Measurements from ENCODE around the gene CEMIP2. TPM values are rescaled to one million over a fixed set of nuclear protein-coding genes. Genes with fewer than 3 reads are reported as not detected.

The CEMIP2 gene
- total and polyA plus RNA-seq, 10 of the 15 experiments (the other 5 are each of a cell fraction or from before 2014, with no cell fraction given), result 0.50 to 19.2 (median 1.2) TPM

DNA sequence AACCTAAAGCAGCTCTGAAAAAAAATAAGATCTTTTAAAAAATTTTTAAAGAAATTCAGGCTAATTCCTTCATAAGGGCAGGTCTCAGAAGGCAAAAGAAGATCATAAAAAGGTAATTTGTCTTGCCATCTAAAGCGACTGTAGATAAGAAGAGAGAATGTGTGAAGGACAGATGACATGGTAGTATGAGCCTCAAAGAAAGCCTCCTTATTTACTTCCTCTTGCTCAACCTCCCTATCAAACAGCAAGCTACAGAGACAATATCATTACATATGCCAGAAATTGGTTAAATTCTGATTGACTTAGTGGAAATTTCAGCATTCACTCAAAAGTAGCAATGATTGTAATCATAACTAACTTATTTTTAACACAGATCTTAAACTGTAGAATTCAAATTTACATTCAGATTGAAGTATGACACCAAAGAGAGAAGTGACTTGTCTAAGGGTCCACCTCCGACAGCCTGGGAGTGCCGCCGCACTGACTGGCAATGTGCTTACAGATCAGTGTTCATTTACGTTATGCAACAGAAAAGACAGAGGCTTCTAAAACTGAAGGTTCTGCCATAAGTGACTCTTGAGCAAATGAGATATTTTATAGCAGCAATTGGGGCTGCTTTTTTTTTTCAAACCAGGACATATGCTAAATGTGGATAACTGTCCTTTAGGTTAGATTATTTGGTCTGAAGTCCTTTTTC lies 132.0 kb downstream of the CEMIP2 start:
- CTCF ChIA-PET, result interaction anchor here (0.6 kb wide), 1 partner anchor 1222 kb away, joined by 3 read pairs; no protein-coding TSS in a partner anchor

More for the DNA sequence above, 132.0 kb downstream of the CEMIP2 start:
- Histone ChIP-seq H3K79me2 (ENCODE audit: control insufficient read depth, insufficient read depth, low read length) (no peaks in the 10 kb centered on the region), H3K4me3 (no peak overlapping the region), H4K20me1 (ENCODE audit: control insufficient read depth, insufficient read depth) (no peaks in the 10 kb centered on the region), H3K4me1 (ENCODE audit: control insufficient read depth, insufficient read depth, low read length) (no peaks in the 10 kb centered on the region), H3K9me3 (replicated peaks; ENCODE audit: control insufficient read depth, insufficient read depth, low read length) (no peaks in the 10 kb centered on the region; the same call in 2 of the 3 replicates), H3K4me2 (ENCODE audit: control insufficient read depth, insufficient read depth) (no peak overlapping the region), H3K36me3 (ENCODE audit: control insufficient read depth in 2 of 2, insufficient read depth in 2 of 2, low read length in 1 of 2) (no peaks in the 10 kb centered on the region), H3K27me3 (replicated peaks in 1 of 2; ENCODE audit: control insufficient read depth in 2 of 2, insufficient read depth in 2 of 2, low read length in 1 of 2) (no peaks in the 10 kb centered on the region), H2AFZ (ENCODE audit: control insufficient read depth, low read depth, low read length) (no peak overlapping the region), H3K27ac (ENCODE audit: control insufficient read depth, insufficient read depth) (no peak overlapping the region), H3K9ac (ENCODE audit: control insufficient read depth, insufficient read depth, low read length) (no peak overlapping the region)
- 60% methylated on average over 5 of the region's 5 CpGs for WGBS (ENCODE audit: insufficient coverage, insufficient replicate concordance, low lambda C conversion rate, missing lambda C conversion rate)
- POLR2A ChIA-PET, result no interaction called here
- intact Hi-C loops (cut with micrococcal nuclease; ENCODE audit: unreplicated experiment) (no loop called here), in situ Hi-C loops (cut with MboI) (no loop called here)
- ATAC-seq (no peak), FAIRE-seq (no peak), DNase-seq (ENCODE audit: low read depth, low spot score) (no peak)
- SMC1A ChIA-PET (ENCODE audit: uncharacterized antibody, unreplicated experiment), result no interaction called here
- TF ChIP-seq SMC3 (IDR thresholded peaks at IDR 0.05; ENCODE audit: borderline replicate concordance, low read length) (no peak), PAX8 (IDR thresholded peaks at IDR 0.05) (no peak)
- TF ChIP-seq, protein P1, sequence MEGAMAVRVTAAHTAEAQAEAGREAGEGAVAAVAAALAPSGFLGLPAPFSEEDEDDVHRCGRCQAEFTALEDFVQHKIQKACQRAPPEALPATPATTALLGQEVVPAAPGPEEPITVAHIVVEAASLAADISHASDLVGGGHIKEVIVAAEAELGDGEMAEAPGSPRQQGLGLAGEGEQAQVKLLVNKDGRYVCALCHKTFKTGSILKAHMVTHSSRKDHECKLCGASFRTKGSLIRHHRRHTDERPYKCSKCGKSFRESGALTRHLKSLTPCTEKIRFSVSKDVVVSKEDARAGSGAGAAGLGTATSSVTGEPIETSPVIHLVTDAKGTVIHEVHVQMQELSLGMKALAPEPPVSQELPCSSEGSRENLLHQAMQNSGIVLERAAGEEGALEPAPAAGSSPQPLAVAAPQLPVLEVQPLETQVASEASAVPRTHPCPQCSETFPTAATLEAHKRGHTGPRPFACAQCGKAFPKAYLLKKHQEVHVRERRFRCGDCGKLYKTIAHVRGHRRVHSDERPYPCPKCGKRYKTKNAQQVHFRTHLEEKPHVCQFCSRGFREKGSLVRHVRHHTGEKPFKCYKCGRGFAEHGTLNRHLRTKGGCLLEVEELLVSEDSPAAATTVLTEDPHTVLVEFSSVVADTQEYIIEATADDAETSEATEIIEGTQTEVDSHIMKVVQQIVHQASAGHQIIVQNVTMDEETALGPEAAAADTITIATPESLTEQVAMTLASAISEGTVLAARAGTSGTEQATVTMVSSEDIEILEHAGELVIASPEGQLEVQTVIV (IDR thresholded peaks at IDR 0.05; ENCODE audit: borderline replicate concordance, partially characterized antibody), result no peak
- TF ChIP-seq, protein P2, sequence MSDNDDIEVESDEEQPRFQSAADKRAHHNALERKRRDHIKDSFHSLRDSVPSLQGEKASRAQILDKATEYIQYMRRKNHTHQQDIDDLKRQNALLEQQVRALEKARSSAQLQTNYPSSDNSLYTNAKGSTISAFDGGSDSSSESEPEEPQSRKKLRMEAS (IDR thresholded peaks at IDR 0.05; ENCODE audit: low read depth, low read length), result no peak
- RAD21 ChIA-PET (ENCODE audit: unreplicated experiment), result no interaction called here
- no TSS peak for BruUV-seq (replicated peaks)

All from GM12878 (cell line).